HG02852 (cell line): ENCODE results near the gene ESRRA.

Source experiments
- ATAC-seq: cut with Tn5 transposase; IDR thresholded peaks from one replicate; pipeline ENCODE4 v1.9.1; 2021; ENCODE audit warnings: mild to moderate bottlenecking, moderate library complexity; ENCODE audit not compliant: unreplicated experiment

Gene ESRRA

DNA sequence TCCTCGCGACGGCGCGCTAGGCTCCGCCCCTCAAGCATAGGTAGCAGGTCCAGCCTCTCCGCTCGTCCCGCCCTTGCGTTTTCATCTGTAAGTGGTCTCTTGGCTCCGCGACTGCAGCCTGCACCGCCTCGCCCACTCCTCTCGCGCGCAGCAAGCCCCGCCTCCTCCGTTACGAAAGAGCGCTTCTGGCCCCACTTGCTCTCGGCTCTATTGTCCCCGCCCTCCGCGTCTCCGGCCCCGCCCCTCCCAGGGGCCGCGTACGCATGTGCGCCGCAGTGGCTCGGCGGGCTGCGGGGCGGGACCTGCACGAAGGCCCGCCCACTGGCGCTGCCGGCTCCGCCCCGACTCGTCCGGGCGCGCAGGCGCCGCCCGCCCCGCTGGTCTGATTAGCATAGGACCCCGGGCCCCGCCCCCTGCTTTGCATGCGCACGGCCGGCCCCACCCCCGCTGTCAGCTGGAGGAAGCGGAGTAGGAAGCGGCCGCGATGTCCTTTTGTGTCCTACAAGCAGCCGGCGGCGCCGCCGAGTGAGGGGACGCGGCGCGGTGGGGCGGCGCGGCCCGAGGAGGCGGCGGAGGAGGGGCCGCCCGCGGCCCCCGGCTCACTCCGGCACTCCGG, at the start of gene ESRRA:
Gene ESRRA, plus strand, starts transcription at position 450 of the 616 bp plus-strand sequence. CDS start 1,656 bp downstream, outside the sequence.
- ATAC-seq: peak; percentile 54

DNA sequence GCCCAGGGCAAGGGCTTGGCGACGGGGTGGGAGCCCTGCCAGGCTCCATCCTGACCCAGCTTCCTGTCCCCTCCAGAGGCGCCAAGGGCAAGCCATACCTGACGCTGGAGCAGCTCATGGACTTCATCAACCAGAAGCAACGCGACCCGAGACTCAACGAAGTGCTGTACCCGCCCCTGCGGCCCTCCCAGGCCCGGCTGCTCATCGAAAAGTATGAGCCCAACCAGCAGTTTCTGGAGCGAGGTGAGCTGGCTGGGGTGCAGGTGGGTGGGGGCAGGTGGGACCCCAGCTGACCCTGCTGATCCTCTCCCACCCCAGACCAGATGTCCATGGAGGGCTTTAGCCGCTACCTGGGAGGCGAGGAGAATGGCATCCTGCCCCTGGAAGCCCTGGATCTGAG, 49.0 kb upstream of the ESRRA start:
- ATAC-seq: no peak

DNA sequence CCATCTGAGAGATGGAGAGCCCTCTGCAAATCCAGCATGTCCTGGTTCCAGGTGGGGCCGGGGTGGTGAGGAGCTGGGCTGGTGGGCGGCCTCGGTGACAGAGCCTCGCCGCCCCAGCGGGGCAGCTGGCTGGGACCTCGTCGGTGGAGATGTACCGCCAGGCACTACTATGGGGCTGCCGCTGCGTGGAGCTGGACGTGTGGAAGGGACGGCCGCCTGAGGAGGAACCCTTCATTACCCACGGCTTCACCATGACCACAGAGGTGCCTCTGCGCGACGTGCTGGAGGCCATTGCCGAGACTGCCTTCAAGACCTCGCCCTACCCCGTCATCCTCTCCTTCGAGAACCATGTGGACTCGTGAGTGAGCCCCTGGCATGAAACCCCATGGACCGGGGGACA, 47.0 kb upstream of the ESRRA start:
- no peak for ATAC-seq

DNA sequence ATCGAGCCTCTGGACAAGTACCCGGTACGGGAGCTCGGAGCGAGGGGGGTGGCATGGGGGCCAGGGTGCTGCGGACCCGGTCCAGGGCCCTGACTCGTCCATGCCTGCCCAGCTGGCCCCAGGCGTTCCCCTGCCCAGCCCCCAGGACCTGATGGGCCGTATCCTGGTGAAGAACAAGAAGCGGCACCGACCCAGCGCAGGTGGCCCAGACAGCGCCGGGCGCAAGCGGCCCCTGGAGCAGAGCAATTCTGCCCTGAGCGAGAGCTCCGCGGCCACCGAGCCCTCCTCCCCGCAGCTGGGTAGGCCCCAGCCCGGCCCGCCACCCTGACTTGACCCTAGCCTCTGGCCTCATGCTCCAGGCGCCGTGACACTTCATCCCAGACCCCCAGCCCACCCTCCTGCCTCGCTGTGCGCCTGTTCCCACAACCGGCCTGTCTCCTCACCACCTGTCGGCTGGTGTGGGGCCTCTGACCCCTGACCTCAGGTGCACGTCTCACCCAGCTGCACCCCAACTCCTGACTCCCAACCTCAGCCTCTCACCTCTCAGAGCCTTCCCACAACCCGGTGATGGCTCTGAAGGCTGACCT, 46.3 kb upstream of the ESRRA start:
- ATAC-seq: no peak

DNA sequence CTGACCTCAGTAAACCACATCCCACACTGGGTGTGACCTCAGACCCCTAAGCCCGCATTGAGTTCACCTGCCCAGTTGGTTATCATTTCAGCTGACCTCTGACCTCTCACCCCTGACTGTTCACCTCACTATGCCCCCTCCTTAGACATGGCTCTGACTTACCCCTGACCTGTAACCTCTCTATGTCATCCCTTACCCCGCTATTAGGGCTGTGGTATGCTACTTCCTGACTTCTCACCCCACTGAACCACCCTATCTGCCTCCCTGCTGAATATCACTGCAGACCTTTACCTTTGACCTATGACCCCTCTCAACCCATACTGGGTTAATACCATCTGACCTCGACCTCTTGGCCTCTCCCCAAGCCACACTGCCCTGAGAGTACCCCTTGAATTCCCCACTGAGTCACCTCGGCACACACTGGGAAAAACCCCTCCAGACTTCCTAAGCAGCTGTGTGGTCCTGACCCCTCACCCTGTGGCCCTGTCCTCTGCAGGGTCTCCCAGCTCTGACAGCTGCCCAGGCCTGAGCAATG, 45.7 kb upstream of the ESRRA start:
- ATAC-seq: no peak

GRCh38 chr11:64260147-64260708, 45.1 kb upstream of the ESRRA start:
- ATAC-seq: no peak

DNA sequence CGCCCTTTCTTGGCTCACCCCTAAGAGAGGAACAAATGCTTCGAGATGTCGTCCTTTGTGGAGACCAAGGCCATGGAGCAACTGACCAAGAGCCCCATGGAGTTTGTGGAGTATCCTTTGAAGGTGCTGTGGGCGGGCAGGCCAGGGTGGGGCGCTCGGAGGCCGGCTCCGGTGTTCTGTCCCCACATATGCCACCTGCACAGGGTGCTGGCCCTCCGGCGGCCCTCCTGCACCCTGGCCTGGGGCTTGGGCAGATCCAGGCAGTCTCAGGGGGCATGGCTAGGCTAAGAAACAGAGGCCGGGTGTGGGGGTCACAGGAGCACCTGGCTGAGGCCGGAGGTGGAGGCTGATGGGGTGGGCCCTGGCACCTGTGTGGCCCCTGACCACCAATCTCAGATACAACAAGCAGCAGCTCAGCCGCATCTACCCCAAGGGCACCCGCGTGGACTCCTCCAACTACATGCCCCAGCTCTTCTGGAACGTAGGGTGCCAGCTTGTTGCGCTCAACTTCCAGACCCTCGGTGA, 43.7 kb upstream of the ESRRA start:
- no peak for ATAC-seq

DNA sequence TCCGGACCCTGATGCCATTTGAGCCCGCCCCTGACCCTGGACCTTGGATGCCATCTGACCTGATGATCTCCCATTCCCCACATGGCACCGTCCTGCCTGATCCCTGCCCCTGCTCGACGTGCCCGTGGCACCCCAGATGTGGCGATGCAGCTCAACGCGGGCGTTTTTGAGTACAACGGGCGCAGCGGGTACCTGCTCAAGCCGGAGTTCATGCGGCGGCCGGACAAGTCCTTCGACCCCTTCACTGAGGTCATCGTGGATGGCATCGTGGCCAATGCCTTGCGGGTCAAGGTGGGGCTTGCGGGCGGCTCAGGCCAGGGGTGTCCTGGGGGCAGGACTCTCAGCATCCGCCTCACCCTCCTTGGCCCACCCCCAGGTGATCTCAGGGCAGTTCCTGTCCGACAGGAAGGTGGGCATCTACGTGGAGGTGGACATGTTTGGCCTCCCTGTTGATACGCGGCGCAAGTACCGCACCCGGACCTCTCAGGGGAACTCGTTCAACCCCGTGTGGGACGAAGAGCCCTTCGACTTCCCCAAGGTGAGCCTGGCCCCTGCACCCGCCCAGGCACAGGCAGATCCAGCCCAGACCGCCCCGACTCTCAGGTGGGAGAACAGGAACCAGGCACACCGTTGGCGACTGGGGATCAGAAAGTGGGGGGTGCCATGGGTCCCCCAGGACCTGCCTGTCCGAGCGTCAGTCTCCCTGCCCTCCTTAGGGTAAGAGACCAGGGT, 42.9 kb upstream of the ESRRA start:
- ATAC-seq: no peak

DNA sequence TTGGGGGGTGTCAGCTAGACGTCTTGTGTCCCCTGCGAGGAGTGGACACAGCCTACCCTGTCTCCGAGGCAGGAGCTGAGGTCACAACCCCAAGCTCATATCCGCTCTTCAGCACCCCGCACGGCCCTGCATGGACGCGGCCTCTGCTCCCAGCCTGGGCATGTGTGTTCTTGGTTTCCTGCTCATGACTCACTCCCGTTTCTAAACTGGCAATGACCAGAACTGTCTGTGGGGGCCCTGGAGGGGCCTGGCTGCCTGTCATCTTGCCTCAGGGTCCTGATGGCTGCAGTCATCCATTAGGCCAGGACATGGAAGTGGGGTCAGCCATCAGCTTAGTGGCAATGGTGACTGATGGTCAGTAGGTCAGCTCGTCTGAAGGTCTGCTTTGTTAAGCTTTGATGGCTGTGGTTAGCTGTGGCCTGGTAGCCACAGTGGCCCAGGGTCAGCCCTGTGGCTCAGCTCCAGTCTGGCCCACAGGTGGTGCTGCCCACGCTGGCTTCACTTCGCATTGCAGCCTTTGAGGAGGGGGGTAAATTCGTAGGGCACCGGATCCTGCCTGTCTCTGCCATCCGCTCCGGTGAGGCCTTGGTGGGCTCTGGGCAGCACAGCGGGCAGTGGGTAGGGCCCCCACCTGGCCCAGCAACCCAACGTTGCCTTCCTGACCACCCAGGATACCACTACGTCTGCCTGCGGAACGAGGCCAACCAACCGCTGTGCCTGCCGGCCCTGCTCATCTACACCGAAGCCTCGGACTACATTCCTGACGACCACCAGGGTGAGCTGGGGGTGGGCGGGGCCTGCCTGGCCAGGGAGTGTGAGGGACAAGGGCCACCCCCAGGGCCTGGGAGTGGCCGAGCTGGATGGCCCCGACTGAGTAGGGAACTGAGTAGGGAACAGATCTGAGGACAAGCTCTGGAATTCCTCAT, 42.0 kb upstream of the ESRRA start:
- ATAC-seq: no peak

DNA sequence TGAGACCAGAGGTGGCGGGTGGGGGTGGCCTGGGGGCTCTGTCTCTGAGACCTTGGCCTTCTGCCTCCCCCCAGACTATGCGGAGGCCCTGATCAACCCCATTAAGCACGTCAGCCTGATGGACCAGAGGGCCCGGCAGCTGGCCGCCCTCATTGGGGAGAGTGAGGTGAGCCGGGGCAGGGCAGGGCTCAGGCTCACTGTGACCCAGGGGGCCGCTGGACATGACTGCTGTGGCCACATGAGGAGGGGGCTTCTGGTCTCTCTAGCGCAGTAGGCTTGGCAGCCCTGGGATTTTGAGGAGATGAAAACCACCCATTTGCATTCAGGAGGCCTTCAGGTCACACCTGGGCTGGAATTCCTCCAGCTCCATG, 41.4 kb upstream of the ESRRA start:
- ATAC-seq: no peak

DNA sequence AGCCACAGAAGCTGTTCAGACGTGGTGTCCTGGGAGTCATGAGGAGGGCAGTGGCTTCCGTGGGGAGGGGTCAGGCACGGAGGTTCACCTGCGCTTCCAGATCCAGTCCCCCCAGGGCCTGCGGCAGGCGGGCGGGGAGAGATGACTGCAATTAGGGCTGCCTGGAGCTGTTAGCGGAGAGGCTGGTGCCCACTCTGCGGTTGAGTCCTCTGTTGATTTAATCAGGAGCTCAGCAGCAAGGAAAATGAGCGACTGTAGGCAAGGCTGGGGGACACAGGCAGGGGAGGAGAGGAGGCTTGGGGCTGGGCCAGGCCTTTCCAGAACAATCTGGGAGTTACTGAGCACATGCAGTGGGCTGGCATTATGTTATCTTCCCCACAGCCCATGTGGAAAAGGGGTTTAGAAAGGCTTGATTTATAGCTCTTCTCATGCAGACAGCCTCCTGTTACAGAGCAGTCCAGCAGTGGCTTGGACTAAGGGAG, 40.9 kb upstream of the ESRRA start:
- ATAC-seq: no peak

GRCh38 chr11:64265176-64266160, 39.9 kb upstream of the ESRRA start:
- ATAC-seq: no peak

DNA sequence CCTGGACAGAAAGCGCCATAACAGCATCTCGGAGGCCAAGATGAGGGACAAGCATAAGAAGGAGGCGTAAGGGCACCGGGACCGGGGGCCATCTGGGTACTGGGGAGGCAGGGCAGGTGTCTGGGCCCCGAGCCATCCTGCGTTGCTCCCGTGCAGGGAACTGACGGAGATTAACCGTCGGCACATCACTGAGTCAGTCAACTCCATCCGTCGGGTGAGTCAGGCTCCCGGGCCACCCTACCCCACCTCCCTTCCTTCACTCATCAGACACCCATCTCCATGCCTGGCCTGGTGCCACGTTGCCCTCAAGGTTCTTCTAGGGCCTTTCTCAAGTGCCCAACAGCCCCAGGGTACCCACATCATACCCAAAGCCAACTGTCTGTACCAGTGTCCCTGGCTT, 39.0 kb upstream of the ESRRA start:
- no peak for ATAC-seq

GRCh38 chr11:64267207-64267945, 37.9 kb upstream of the ESRRA start:
- no peak for ATAC-seq

- ATAC-seq: no peak
Measured at GRCh38 chr11:64268025-64268892, 37.1 kb upstream of the ESRRA start.

GRCh38 chr11:64268893-64269539, 36.3 kb upstream of the ESRRA start:
- peak; percentile 8 for ATAC-seq
